ENCODE data around the gene FARSA.
"Not testable (repeated sequence)": the region's sequence is repeated elsewhere in the genome, so short reads cannot be mapped to it uniquely, and the experiment has no call there.

DNA sequence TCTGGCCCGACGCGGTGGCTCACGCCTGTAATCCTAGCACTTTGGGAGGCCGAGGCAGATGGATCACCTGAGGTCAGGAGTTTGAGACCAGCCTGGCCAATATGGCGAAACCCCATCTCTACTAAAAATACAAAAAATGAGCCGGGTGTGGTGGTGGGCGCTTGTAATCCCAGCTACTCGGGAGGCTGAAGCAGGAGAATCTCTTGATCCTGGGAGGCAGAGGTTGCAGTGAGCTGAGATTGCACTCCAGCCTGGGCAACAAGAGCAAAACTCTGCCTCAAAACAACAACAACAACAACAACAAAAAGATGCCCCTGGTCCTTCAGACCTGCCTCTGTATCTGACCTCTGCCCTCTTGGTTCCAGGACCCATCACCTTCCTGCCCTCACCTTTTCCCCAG is 22.1 kb upstream of the FARSA start:
- TF ChIP-seq POLR2AphosphoS5 (IDR thresholded peaks at IDR 0.05) = not testable (repeated sequence)
- TF ChIP-seq, protein P1, sequence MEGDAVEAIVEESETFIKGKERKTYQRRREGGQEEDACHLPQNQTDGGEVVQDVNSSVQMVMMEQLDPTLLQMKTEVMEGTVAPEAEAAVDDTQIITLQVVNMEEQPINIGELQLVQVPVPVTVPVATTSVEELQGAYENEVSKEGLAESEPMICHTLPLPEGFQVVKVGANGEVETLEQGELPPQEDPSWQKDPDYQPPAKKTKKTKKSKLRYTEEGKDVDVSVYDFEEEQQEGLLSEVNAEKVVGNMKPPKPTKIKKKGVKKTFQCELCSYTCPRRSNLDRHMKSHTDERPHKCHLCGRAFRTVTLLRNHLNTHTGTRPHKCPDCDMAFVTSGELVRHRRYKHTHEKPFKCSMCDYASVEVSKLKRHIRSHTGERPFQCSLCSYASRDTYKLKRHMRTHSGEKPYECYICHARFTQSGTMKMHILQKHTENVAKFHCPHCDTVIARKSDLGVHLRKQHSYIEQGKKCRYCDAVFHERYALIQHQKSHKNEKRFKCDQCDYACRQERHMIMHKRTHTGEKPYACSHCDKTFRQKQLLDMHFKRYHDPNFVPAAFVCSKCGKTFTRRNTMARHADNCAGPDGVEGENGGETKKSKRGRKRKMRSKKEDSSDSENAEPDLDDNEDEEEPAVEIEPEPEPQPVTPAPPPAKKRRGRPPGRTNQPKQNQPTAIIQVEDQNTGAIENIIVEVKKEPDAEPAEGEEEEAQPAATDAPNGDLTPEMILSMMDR (IDR thresholded peaks at IDR 0.05) = not testable (repeated sequence)
